ENCODE results near the gene KDM4B. TPM values are rescaled to one million over a fixed set of nuclear protein-coding genes. Genes with fewer than 3 reads are reported as not detected.

Gene KDM4B
- total RNA-seq, 4 donors from 2014 or later = 14.0 to 39.9 (median 19.5) TPM

DNA sequence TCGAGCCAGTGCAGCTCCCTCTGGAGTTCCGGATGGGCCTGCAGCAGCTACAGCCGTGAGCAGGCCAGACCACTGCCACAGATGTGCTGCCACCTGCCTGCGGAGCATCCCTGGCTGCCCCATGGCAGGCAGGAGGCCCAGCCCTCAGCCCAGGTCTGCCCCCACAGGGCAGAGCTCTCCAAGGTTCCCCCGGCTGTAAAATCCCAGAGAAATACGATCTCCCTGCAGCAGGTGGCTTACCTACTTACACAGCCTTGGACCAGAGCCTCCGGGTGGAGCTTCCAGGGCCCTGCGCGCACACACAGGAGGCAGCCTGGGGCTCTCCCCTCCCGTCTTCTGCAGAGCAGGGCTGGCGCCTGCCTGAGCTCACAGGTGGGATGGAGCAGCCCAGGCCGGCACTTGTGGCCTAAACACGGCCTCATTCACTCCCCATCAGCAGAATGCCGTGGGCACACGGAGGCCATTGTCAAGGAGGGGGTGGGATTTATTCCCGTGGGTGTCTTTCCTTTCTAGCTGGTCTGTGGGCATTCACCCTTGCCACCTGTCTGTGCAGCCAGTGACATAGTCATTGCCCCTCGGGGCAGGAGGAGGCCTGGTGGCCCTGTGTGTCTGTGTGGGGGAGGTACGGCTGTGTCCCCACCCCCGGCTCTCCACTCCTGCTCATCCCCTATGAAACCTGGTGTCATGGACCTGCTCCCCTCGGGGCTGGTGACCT lies 118.0 kb downstream of the KDM4B start:
- Histone ChIP-seq H3K27me3 (no peaks in the 10 kb centered on the region), H3K4me1 (peaks cover 0 to 15% (median 7%) of the 10 kb centered on the region in 3 donors), H3K4me3 (no peak overlapping the region), H3K9me3 (no peaks in the 10 kb centered on the region), H3K36me3 (peaks cover 12 to 81% (median 37%) of the 10 kb centered on the region in 3 donors), H3K27ac (no peak overlapping the region)
- TF ChIP-seq CTCF (IDR thresholded peaks at IDR 0.05) = no peak
- TF ChIP-seq POLR2A (IDR thresholded peaks at IDR 0.05) = no peak
- WGBS, 2 donors = 33 to 86% methylated on average over 2 to 6 of the region's 20 CpGs
- intact Hi-C loops (cut with DNase I) = no loop called here
- DNase-seq = no peak

GRCh38 chr19:5089283-5089682 lies 120.4 kb downstream of the KDM4B start:
- Histone ChIP-seq H3K9me3 (no peaks in the 10 kb centered on the region), H3K27ac (no peak overlapping the region), H3K27me3 (no peaks in the 10 kb centered on the region), H3K4me3 (no peak overlapping the region), H3K36me3 (peaks cover 7 to 82% (median 28%) of the 10 kb centered on the region in 3 donors), H3K4me1 (peaks cover 0 to 20% (median 7%) of the 10 kb centered on the region in 3 donors)
- intact Hi-C loops (cut with DNase I) = no loop called here
- DNase-seq = no peak
- 93 to 95% methylated on average over 8 of the region's 8 CpGs for WGBS, 2 donors
- TF ChIP-seq CTCF (IDR thresholded peaks at IDR 0.05) = no peak

- no CpG with 5 or more reads among the region's 18 CpGs for WGBS, 2 donors
- TF ChIP-seq POLR2A (IDR thresholded peaks at IDR 0.05) (no peak), CTCF (IDR thresholded peaks at IDR 0.05) (no peak)
- H3K4me1 ChIP-seq = peaks cover 0 to 20% (median 7%) of the 10 kb centered on the region in 3 donors
- peak overlapping the region in 3 of 4 donors; percentile 54 to 74 (median 66) for H3K27ac ChIP-seq
- no peaks in the 10 kb centered on the region for H3K27me3 ChIP-seq
- peak overlapping the region in 1 of 4 donors; percentile 23 for H3K4me3 ChIP-seq
- intact Hi-C loops (cut with DNase I) = no loop called here
- peaks cover 7 to 85% (median 28%) of the 10 kb centered on the region in 3 donors for H3K36me3 ChIP-seq
- no peaks in the 10 kb centered on the region for H3K9me3 ChIP-seq
- no peak for DNase-seq
These were observed 121.6 kb downstream of the KDM4B start for GRCh38 chr19:5090465-5091017.

DNA sequence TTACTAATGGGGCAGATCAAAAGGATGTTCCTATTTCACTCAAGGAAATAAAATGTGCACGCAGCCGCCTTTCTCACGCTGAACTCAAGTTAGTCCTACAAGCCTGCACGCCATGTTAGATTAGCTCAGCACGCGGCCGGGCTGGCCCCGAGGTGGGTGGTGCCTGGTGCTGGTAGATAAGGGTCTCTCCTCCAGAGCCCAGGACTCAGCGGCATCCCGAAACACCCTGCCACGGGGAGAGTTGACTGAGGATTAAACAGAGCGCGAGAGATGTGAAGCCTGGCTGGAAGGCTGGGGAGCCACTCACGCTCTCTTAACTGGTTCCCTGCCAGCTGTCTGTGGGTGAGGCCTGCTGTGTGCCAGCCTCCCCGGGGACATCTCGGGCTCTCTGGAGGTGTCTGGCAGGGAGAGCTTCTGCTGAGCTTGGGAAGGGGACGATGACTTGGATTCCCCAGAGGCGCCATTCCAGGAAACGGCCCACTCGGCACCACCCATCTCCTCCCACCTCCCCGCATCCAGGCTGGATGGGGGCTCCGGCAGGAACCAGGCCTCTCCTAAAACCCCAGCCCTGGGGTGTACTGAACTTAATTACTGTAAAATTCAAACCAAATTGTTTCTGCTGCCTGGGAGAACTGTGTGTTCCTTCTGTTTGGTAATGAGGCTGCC lies 122.2 kb downstream of the KDM4B start:
- 64% methylated on average over 15 of the region's 22 CpGs; no CpG with 5 or more reads in 1 of the 2 donors for WGBS, 2 donors
- no peak for TF ChIP-seq POLR2A (IDR thresholded peaks at IDR 0.05)
- no peak for TF ChIP-seq CTCF (IDR thresholded peaks at IDR 0.05)
- Histone ChIP-seq H3K9me3 (no peaks in the 10 kb centered on the region), H3K4me1 (peaks cover 0 to 20% (median 7%) of the 10 kb centered on the region in 3 donors), H3K36me3 (peaks cover 7 to 85% (median 22%) of the 10 kb centered on the region in 3 donors), H3K27ac (peak overlapping the region in 3 of 4 donors; percentile 54 to 74 (median 66)), H3K4me3 (peak overlapping the region in 1 of 4 donors; percentile 23), H3K27me3 (no peaks in the 10 kb centered on the region)
- DNase-seq = no peak
- intact Hi-C loops (cut with DNase I) = no loop called here
